Head of caudate nucleus (tissue), 42 donors: ENCODE data around the gene SKI.
A peak's percentile ranks its signal among the peaks of the same experiment; 100 is the strongest.
"Not testable (repeated sequence)": the region's sequence is repeated elsewhere in the genome, so short reads cannot be mapped to it uniquely, and the experiment has no call there.

Source experiments
- DNase-seq, 42 donors: peaks; one replicate each; pipeline versions ENCODE4 v3.0.0 to v3.0.0-alpha.2; 2020 to 2021; ENCODE audit warnings: mixed read lengths in 7 of 42
- intact Hi-C: fragments of 100-400 bp; cut with DNase I; formaldehyde crosslinking; loops from one replicate; pipeline ENCODE4 v1.15.0; 2022

SKI gene

GRCh38 chr1:2235300-2235998 lies 7.3 kb downstream of the SKI start:
- DNase-seq = no peak
- intact Hi-C loops = no loop called here

- DNase-seq = peak in 4 of 42 donors; percentile 46 to 65 (median 61)
- intact Hi-C loops = no loop called here
Measured at GRCh38 chr1:2236695-2237677, 8.9 kb downstream of the SKI start.

- peak in 20 of 42 donors; percentile 36 to 80 (median 56) for DNase-seq
- intact Hi-C loops = no loop called here
Measured at GRCh38 chr1:2237773-2238172, 9.7 kb downstream of the SKI start.

GRCh38 chr1:2238361-2239012 lies 10.4 kb downstream of the SKI start:
- DNase-seq = no peak
- intact Hi-C loops = no loop called here

- intact Hi-C loops = no loop called here
- DNase-seq = no peak
Measured at GRCh38 chr1:2239013-2239370, 10.9 kb downstream of the SKI start.

- DNase-seq = no peak
- intact Hi-C loops = no loop called here
Measured at GRCh38 chr1:2239384-2239985, 11.4 kb downstream of the SKI start.

- DNase-seq = peak in 41 of 42 donors; percentile 59 to 88 (median 73)
Measured at GRCh38 chr1:2240270-2241156, 12.4 kb downstream of the SKI start.

GRCh38 chr1:2241820-2242219 lies 13.7 kb downstream of the SKI start:
- intact Hi-C loops = no loop called here
- DNase-seq = no peak

More at GRCh38 chr1:2240270-2241156, 12.4 kb downstream of the SKI start:
- intact Hi-C loops = no loop called here

- intact Hi-C loops = no loop called here
- peak in 30 of 42 donors; percentile 46 to 88 (median 66) for DNase-seq
Measured at GRCh38 chr1:2242814-2243725, 15.0 kb downstream of the SKI start.

GRCh38 chr1:2247045-2247394 lies 18.9 kb downstream of the SKI start:
- intact Hi-C loops, DNase-seq: not testable (repeated sequence)

- no peak for DNase-seq
- intact Hi-C loops = no loop called here
Measured at GRCh38 chr1:2247760-2248126, 19.6 kb downstream of the SKI start.

GRCh38 chr1:2248127-2248826 lies 20.2 kb downstream of the SKI start:
- intact Hi-C loops = no loop called here
- DNase-seq = no peak

- DNase-seq = peak in 5 of 42 donors; percentile 26 to 57 (median 40)
- intact Hi-C loops = no loop called here
Measured at GRCh38 chr1:2248854-2249558, 20.9 kb downstream of the SKI start.

GRCh38 chr1:2249559-2249906 lies 21.4 kb downstream of the SKI start:
- intact Hi-C loops = no loop called here
- DNase-seq = no peak

- DNase-seq = no peak
- intact Hi-C loops = no loop called here
Measured at GRCh38 chr1:2250721-2251281, 22.7 kb downstream of the SKI start.

- intact Hi-C loops = no loop called here
- DNase-seq = no peak
Measured at GRCh38 chr1:2251363-2251762, 23.2 kb downstream of the SKI start.
